ENCODE results near the gene VPS45. TPM values are rescaled to one million over a fixed set of nuclear protein-coding genes. Genes with fewer than 3 reads are reported as not detected.

Gene VPS45
- total and polyA plus RNA-seq, 4 donors: 7.7 to 24.2 (median 14.1) TPM

GRCh38 chr1:150161747-150162581 lies 94.4 kb downstream of the VPS45 start:
- H3K27ac ChIP-seq (ENCODE audit: low read depth in 1 of 2, low read length in 2 of 2): peak overlapping the region; percentile 15 to 81
- H3K27me3 ChIP-seq (ENCODE audit: control insufficient read depth in 4 of 4, insufficient read depth in 4 of 4, low read length in 3 of 4): no peaks in the 10 kb centered on the region
- no peaks in the 10 kb centered on the region for H3K9me3 ChIP-seq (ENCODE audit: control insufficient read depth in 4 of 4, low read length in 3 of 4)
- H3K4me1 ChIP-seq (ENCODE audit: control insufficient read depth in 4 of 4, insufficient read depth in 4 of 4, low read length in 3 of 4): peaks cover 0 to 3% (median 0%) of the 10 kb centered on the region in 4 donors
- no peak overlapping the region for H3K9ac ChIP-seq (ENCODE audit: low read depth in 1 of 2, low read length in 2 of 2)
- DNase-seq (ENCODE audit: low spot score): no peak
- H3K4me3 ChIP-seq (ENCODE audit: low read depth in 1 of 3, low read length in 3 of 3): no peak overlapping the region
- TF ChIP-seq RAD21 (IDR thresholded peaks at IDR 0.05): no peak
- no peak for TF ChIP-seq GABPA (IDR thresholded peaks at IDR 0.05 in 1 of 2, conservative IDR thresholded peaks at IDR 0.05 in 1 of 2)
- no peak for TF ChIP-seq CTCF (IDR thresholded peaks at IDR 0.05; ENCODE audit: low read depth, low read length, missing input control)
- no peak for TF ChIP-seq FOXA1 (IDR thresholded peaks at IDR 0.05)
- no peak for TF ChIP-seq FOXA2 (IDR thresholded peaks at IDR 0.05)
- no peaks in the 10 kb centered on the region for H3K36me3 ChIP-seq (ENCODE audit: control insufficient read depth in 4 of 4, insufficient read depth in 3 of 4, low read depth in 1 of 4, low read length in 3 of 4)
- 79% methylated on average over 9 of the region's 9 CpGs for WGBS

GRCh38 chr1:150162582-150162861 lies 94.9 kb downstream of the VPS45 start:
- H3K4me1 ChIP-seq (ENCODE audit: control insufficient read depth in 4 of 4, insufficient read depth in 4 of 4, low read length in 3 of 4): peaks cover 0 to 3% (median 0%) of the 10 kb centered on the region in 4 donors
- no peaks in the 10 kb centered on the region for H3K9me3 ChIP-seq (ENCODE audit: control insufficient read depth in 4 of 4, low read length in 3 of 4)
- 66% methylated on average over 4 of the region's 4 CpGs for WGBS
- no peaks in the 10 kb centered on the region for H3K36me3 ChIP-seq (ENCODE audit: control insufficient read depth in 4 of 4, insufficient read depth in 3 of 4, low read depth in 1 of 4, low read length in 3 of 4)
- H3K27me3 ChIP-seq (ENCODE audit: control insufficient read depth in 4 of 4, insufficient read depth in 4 of 4, low read length in 3 of 4): no peaks in the 10 kb centered on the region
- no peak for DNase-seq (ENCODE audit: low spot score)
- no peak overlapping the region for H3K4me3 ChIP-seq (ENCODE audit: low read depth in 1 of 3, low read length in 3 of 3)
- TF ChIP-seq FOXA2 (IDR thresholded peaks at IDR 0.05) (no peak), TAF1 (conservative IDR thresholded peaks at IDR 0.05) (no peak), NR2F2 (IDR thresholded peaks at IDR 0.05) (no peak), CTCF (IDR thresholded peaks at IDR 0.05; ENCODE audit: low read depth, low read length, missing input control) (no peak), RXRA (IDR thresholded peaks at IDR 0.05) (no peak)
- TF ChIP-seq, protein P1, sequence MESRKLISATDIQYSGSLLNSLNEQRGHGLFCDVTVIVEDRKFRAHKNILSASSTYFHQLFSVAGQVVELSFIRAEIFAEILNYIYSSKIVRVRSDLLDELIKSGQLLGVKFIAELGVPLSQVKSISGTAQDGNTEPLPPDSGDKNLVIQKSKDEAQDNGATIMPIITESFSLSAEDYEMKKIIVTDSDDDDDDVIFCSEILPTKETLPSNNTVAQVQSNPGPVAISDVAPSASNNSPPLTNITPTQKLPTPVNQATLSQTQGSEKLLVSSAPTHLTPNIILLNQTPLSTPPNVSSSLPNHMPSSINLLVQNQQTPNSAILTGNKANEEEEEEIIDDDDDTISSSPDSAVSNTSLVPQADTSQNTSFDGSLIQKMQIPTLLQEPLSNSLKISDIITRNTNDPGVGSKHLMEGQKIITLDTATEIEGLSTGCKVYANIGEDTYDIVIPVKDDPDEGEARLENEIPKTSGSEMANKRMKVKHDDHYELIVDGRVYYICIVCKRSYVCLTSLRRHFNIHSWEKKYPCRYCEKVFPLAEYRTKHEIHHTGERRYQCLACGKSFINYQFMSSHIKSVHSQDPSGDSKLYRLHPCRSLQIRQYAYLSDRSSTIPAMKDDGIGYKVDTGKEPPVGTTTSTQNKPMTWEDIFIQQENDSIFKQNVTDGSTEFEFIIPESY (IDR thresholded peaks at IDR 0.05): no peak
- TF ChIP-seq, protein P2, sequence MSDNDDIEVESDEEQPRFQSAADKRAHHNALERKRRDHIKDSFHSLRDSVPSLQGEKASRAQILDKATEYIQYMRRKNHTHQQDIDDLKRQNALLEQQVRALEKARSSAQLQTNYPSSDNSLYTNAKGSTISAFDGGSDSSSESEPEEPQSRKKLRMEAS (IDR thresholded peaks at IDR 0.05): no peak
- peak overlapping the region; percentile 14 to 81 for H3K27ac ChIP-seq (ENCODE audit: low read depth in 1 of 2, low read length in 2 of 2)
- no peak overlapping the region for H3K9ac ChIP-seq (ENCODE audit: low read depth in 1 of 2, low read length in 2 of 2)
